HG03280 (cell line): Measurements from ENCODE around the gene DDN.

Experiments
- ATAC-seq: cut with Tn5 transposase; IDR thresholded peaks from one replicate; pipeline ENCODE4 v1.9.1; 2021; ENCODE audit warnings: mild to moderate bottlenecking, moderate library complexity; ENCODE audit not compliant: unreplicated experiment

DDN gene

GRCh38 chr12:48999371-49000131, at the start of gene DDN:
Gene DDN (minus strand): TSS chr12:48999375. CDS start chr12:48999287, 88 bp downstream.
- peak; percentile 35 for ATAC-seq

DNA sequence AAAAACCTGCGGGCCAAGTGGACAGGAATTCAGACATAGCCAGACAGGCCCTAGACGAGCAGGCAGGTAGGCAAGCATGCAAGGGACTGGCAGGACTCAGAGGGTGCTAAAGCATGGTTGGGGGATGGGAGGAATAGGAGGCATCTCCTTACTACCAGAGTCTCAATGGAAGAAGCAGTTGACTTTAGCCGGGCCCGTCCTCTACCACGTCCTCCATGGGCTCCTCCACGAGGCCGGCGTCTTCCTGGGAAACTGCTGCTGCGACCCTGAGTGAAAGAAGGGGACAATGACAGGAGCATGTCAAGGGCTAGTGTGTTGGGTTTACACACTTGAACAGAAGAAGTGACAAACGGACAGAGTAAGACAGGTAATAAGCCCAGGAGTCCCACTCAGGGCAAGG, 49.8 kb upstream of the DDN start:
- ATAC-seq: no peak

- ATAC-seq: no peak
Observed at GRCh38 chr12:49046129-49046895, 47.1 kb upstream of the DDN start.

GRCh38 chr12:49044660-49045059, 45.5 kb upstream of the DDN start:
- ATAC-seq: no peak

GRCh38 chr12:49043856-49044258, 44.7 kb upstream of the DDN start:
- ATAC-seq: no peak

GRCh38 chr12:49043241-49043640, 44.1 kb upstream of the DDN start:
- ATAC-seq: no peak

DNA sequence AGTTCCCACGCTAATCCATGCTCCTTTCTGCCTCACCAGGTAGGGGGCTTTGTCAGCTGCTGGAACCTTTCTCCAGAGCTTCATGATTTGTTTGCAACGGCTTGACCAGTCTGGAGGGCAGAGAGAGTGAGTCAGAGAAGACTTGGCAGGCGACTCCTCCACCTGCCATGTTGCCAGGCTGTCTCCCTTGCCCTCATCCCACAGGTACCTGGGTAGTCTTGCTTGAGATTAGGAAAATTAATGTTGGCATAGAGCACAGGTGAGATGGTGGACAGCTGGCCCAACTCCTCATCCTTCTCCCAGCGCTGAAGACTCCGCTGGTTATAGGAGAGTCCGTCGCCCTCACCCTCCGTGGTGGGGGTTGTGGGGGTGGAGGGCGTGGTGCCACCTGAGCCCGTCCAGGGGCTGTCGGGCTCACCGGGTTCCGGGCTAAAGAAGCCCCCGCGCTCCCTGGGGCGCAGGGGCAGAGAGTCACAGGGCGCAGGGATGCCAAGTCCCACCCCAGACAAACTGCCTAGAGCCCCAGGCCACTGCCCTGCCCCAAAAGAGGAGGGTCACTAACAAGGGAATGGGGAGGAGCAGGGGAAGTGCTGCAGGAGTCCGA, 42.8 kb upstream of the DDN start:
- ATAC-seq: no peak

GRCh38 chr12:49041036-49041880, 42.1 kb upstream of the DDN start:
- no peak for ATAC-seq

- ATAC-seq: no peak
Observed at GRCh38 chr12:49040364-49040855, 41.2 kb upstream of the DDN start.

DNA sequence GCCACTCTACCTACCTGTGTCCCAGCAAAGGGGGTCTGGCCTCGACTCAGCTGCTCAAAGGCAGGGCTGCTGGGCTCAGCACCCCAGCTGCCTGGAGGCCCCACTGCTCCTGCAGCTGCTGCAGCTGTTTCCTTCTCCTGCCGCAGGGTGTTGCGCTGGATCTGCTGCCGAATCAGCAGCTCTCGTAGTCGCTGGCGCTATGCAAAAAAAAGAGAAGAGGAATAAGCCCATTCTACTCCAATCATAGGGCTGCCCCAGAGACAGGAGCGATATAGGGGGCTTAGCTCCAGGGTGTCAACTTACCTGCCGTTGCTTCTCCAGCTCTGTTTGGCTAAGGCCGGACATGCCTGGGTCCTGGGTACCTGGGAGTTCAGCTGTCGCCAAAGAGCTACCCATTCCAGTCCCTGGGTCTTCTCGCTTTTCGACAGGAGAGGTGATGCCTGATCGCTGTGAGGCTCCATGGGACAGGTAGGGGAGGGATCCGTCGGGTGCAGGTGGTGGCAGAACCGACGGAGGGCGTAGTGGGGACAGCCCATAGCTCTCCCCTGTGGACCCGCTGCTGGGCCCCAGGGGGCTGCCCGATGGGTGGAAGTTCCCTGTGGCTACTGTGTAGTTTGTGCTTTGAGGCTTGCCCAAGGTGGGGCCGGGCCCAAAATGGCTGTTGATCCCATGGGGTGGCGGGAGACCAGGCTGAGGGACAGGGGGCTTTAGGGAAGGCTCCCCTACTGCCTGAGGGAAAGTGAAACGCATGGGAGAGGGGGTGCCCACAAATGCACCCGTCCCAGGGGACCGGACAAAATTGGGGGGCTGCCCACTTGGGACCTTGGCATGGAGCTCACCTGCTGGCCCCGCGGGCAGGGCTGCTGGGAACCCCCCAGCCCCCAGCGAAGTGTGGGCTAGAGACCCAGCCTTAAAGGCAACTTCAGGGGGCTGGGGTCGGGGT, 40.5 kb upstream of the DDN start:
- no peak for ATAC-seq

- no peak for ATAC-seq
Observed at GRCh38 chr12:49038291-49038955, 39.2 kb upstream of the DDN start.

DNA sequence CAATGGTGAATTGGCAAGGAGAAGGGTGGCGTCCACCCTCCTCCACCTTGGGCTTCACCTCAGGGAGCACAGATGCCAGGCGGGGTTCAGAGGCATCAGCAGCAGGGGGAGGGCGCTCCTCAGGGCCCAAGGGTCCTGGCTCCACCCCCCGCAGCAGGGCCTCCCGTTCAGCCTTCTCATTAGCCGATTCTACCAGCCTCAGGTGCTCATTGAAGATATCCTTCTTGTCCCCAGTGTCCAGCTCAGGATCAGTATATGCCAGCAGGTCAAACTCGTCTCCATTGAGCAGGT, 38.7 kb upstream of the DDN start:
- no peak for ATAC-seq

DNA sequence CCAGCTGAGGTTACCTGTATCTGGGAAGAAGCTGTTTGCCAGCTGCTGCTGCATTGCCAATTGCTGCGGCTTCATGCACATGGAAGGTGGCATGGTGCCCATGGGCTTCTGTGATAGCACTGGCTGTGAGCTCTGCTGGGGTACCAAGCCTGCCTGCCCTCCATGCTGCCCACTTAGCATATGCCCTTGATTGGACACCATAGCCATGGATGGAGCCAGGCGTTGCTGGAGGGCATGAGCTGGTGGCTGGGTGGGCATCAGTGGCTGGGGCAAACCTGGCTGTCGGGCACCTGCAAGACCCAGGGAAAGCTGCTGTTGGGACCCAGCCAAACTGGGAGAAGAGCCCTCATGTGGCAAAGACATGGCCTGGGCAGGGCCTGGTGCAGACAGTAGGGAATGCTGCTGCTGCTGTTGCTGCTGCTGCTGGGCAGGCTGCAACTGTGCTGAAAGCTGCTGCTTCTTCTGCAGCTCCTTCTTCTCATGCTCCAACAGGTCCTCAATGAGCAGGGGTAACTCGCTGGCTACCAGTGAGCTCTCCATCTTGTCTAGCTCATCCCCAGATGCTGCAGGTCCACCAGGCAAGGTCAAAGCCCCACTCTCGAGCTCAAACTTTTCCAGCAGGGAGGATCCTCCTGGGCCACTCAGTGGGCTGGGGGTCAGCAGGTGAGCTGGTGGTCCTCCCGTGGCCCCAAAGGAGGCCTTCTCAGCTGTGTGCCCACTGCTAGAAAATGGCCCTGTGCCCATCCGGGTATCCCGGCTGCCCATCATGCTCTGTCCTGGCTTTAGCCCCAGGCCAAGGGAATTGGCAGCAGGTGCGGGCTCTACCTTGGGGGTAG, 38.2 kb upstream of the DDN start:
- ATAC-seq: no peak

- no peak for ATAC-seq
Observed at GRCh38 chr12:49036029-49036428, 36.9 kb upstream of the DDN start.

DNA sequence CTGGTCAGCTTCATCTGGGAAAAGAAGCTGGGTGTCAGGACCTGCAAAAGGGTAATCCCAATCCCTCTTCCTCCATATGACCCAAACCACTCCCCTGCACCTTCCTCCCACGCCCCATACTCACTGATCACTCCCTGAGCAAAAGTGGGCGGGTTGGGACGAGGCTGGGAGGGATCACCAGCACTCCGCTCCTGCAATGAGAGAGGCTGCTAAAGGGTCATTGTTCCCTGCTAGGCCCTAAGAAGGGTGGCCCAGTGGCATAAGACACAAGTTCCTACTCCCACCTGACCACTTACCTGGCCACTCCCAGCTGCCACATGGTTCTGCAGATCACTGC, 35.1 kb upstream of the DDN start:
- ATAC-seq: no peak

DNA sequence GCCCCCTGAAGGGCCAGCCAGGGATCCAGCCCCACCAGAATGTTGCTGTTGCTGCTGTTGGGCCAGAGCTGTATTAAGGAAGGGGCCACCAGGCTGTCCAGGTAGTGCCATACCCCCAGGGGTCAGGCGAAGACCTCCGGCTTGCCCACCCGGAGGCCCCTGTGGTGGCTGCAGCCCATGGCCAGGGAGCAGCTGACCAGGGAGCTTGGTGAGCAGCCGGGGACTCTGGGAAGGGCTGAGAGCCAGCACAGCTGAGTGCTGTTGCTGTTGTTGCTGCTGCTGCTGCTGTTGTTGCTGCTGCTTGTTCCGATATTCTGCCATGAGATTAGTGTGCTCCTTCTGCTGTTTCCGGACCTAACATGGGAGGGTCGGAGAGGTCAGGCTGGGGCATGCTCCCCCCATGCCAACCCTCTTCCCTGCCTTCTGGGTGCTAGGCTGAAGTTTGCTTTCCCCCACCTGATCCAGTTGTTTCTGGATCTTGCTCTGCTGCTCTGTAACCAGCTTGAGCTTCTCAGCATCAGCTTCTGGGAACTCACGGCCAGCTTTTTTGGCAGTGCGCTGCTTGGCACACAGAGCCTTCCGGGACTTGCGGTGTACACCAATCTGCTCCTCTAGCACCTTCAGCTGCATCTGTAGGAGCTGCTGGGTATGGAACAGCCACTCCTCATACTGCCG, 34.6 kb upstream of the DDN start:
- no peak for ATAC-seq

DNA sequence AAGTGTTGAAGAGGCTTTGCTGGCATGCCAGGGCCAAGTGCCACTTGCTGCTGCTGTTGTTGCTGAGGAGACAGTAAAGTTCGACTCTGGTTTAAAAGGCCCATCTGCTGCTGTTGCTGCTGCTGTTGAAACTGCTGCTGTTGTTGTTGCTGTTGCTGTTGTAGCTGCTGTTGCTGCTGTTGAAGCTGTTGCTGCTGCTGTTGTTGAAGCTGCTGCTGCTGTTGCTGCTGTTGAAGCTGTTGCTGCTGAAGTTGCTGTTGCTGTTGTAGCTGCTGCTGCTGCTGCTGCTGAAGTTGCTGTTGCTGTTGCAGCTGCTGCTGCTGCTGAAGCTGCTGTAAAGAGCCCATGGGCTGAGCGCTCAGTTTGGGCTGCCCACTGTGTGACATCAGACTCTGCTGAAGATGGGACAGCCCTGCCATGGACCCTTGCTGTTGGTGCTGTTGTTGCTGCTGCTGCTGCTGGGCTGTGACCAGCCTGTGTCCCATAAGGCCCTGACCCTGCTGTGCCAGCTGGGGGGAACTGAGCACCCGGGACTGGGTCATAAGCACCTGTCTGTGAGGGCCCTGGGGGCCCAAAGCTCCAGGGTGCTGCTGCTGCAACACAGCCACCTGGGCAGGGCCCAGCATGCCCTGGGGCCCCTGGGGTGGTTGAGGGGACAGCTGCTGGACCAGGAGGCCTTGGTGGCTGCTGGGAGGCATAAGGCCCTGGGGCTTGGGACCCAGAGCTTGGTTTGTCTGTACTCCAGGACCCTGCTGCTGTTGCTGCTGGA, 33.7 kb upstream of the DDN start:
- ATAC-seq: no peak
